Endothelial cell of umbilical vein (primary cell): Measurements from ENCODE around the gene ITSN1. TPM values are rescaled to one million over a fixed set of nuclear protein-coding genes. Genes with fewer than 3 reads are reported as not detected.
"Not testable (repeated sequence)": the region's sequence is repeated elsewhere in the genome, so short reads cannot be mapped to it uniquely, and the experiment has no call there.

Experiments used
- BruUV-seq: library from RNA; stranded (reverse); fragments of 400-500 nt; replicated peaks from 2 replicates; lab custom pipeline; 2021; lab: Mats Ljungman, UMichigan
- CTCF ChIA-PET: fragments of 300-600, 350-600 bp; sonication (Branson Sonifier 250); formaldehyde crosslinking; loops from one replicate; lab custom pipeline; 2021; ENCODE audit warnings: antibody characterized with exemption, inconsistent platforms; lab: Charles Lee
- POLR2A ChIA-PET: fragments of 300-600, 350-600 bp; sonication (Branson Sonifier 250); formaldehyde crosslinking; loops from one replicate; lab custom pipeline; 2021; ENCODE audit warnings: antibody characterized with exemption, inconsistent platforms; lab: Charles Lee
- DNase-seq: peaks from one replicate; pipeline ENCODE4 v3.0.0-alpha.2; 2011; ENCODE audit warnings: low read depth, low spot score
- FAIRE-seq: peaks from 2 replicates; lab custom pipeline; 2011; peaks lifted over from hg19 to GRCh38; lab: Jason Lieb, UNC
- H2AFZ ChIP-seq: 2 replicates; pipeline ENCODE4 v1.6.0; 2012; ENCODE audit warnings: low read depth, low read length, control low read depth, inconsistent platforms
- H3K27ac ChIP-seq: 2 replicates; pipeline ENCODE4 v1.5.1; 2011; ENCODE audit warnings: low read depth, mild to moderate bottlenecking, control low read depth, low read length, moderate library complexity; ENCODE audit not compliant: insufficient read depth
- H3K27me3 ChIP-seq, 2 experiments: 2 replicates each; pipeline versions ENCODE4 v1.6.0 to v1.6.1; 2011; ENCODE audit warnings: low read length in 2 of 2, mixed read lengths in 1 of 2; ENCODE audit not compliant: control insufficient read depth in 2 of 2, insufficient read depth in 2 of 2
- H3K36me3 ChIP-seq, 2 experiments: 2 replicates in 1 of 2; 3 replicates in 1 of 2; pipeline ENCODE4 v1.5.1; 2011; ENCODE audit warnings: low read length in 2 of 2, mild to moderate bottlenecking in 1 of 2, moderate library complexity in 1 of 2; ENCODE audit not compliant: control insufficient read depth in 2 of 2, insufficient read depth in 2 of 2; ENCODE audit errors: extremely low read depth in 1 of 2
- H3K4me1 ChIP-seq: 3 replicates; pipeline ENCODE4 v1.5.1; 2011; ENCODE audit warnings: mild to moderate bottlenecking, low read length; ENCODE audit not compliant: control insufficient read depth, insufficient read depth; ENCODE audit errors: extremely low read depth
- H3K4me2 ChIP-seq: 2 replicates; pipeline ENCODE4 v1.6.1; 2011; ENCODE audit warnings: low read length, control low read depth, mixed read lengths; ENCODE audit not compliant: insufficient read depth
- H3K4me3 ChIP-seq, 3 experiments: fragments of 200-600 bp in 1 of 3; sonication (generic), shearing (Covaris generic) in 1 of 3; replicated peaks in 1 of 3; 2 replicates each; pipeline ENCODE4 v1.5.1; 2011 to 2016; ENCODE audit warnings: control low read depth in 3 of 3, low read length in 3 of 3, mild to moderate bottlenecking in 2 of 3, inconsistent platforms in 1 of 3, low read depth in 1 of 3, moderate library complexity in 1 of 3; ENCODE audit not compliant: insufficient read depth in 1 of 3
- H3K79me2 ChIP-seq: 2 replicates; pipeline ENCODE4 v1.6.0; 2012; ENCODE audit warnings: low read length, inconsistent platforms; ENCODE audit not compliant: control insufficient read depth, insufficient read depth
- H3K9ac ChIP-seq: replicated peaks from 2 replicates; pipeline ENCODE3; 2011; ENCODE audit warnings: low read length, control low read depth; ENCODE audit not compliant: insufficient read depth; ENCODE audit errors: extremely low read depth
- H3K9me1 ChIP-seq: replicated peaks from 3 replicates; pipeline ENCODE4 v1.6.0; 2011; ENCODE audit warnings: mild to moderate bottlenecking, low read length; ENCODE audit not compliant: control insufficient read depth, insufficient read depth; ENCODE audit errors: extremely low read depth
- H3K9me3 ChIP-seq: replicated peaks from 2 replicates; pipeline ENCODE4 v1.5.1; 2012; ENCODE audit warnings: low read length, inconsistent platforms; ENCODE audit not compliant: control insufficient read depth, insufficient read depth
- H4K20me1 ChIP-seq: replicated peaks from 2 replicates; pipeline ENCODE3; 2011; ENCODE audit warnings: mild to moderate bottlenecking, low read length; ENCODE audit not compliant: control insufficient read depth, insufficient read depth; ENCODE audit errors: extremely low read depth
- FOS ChIP-seq: IDR thresholded peaks from 2 replicates; pipeline ENCODE4 v1.6.1; 2011; ENCODE audit warnings: mild to moderate bottlenecking, low read length, moderate library complexity, borderline replicate concordance; ENCODE audit not compliant: insufficient read depth
- JUN ChIP-seq: IDR thresholded peaks from 2 replicates; pipeline ENCODE4 v1.6.1; 2011; ENCODE audit warnings: borderline replicate concordance, low read depth; ENCODE audit not compliant: insufficient read length, insufficient read depth
- MAX ChIP-seq: IDR thresholded peaks from 2 replicates; pipeline ENCODE4 v1.6.1; 2011; ENCODE audit not compliant: insufficient read depth, insufficient read length
- POLR2A ChIP-seq: IDR thresholded peaks from 2 replicates; pipeline ENCODE4 v1.6.1; 2012; ENCODE audit warnings: low read depth, mild to moderate bottlenecking, control low read depth, low read length
- dilution Hi-C: fragments of 300-500 bp; cut with MboI; formaldehyde crosslinking; loops from one replicate; pipeline ENCODE4 v1.15.0; 2019; ENCODE audit warnings: low sequenced_read_pairs; ENCODE audit not compliant: extremely low pct_ligation_motif_present
- intact Hi-C: fragments of 100-400 bp; cut with micrococcal nuclease; formaldehyde crosslinking; loops from one replicate; pipeline ENCODE4 v1.10.0; 2022
- polyA plus RNA-seq, 4 experiments: library from polyadenylated mRNA; depleted of rRNA in 3 of 4; stranded (reverse) in 3 of 4; unstranded in 1 of 4; fragments of >200 nt; gene quantifications; 2 replicates each; pipeline versions ENCODE4 v1.2.1 to v1.2.3, GENCODE V29; 2011 to 2012; ENCODE audit warnings: missing spikeins in 1 of 4
- total RNA-seq: library from RNA; stranded (reverse); gene quantifications from 2 replicates; pipeline ENCODE4 v1.2.3, GENCODE V29; 2021

The ITSN1 gene
- total and polyA plus RNA-seq, 2 donors (not counting 3 experiments of a cell fraction or from before 2014, with no cell fraction given): 72.2 to 86.8 TPM

GRCh38 chr21:33861125-33861524 lies 218.8 kb downstream of the ITSN1 start:
- H3K79me2 ChIP-seq: no peaks in the 10 kb centered on the region
- no peak overlapping the region for H3K9ac ChIP-seq
- H3K9me3 ChIP-seq: no peaks in the 10 kb centered on the region
- H2AFZ ChIP-seq: no peak overlapping the region
- no peaks in the 10 kb centered on the region for H3K4me1 ChIP-seq
- no peak overlapping the region for H3K4me3 ChIP-seq
- TF ChIP-seq JUN (no peak), FOS (no peak), MAX (no peak), POLR2A (no peak)
- BruUV-seq: no TSS peak
- no peak for FAIRE-seq
- H3K36me3 ChIP-seq: no peaks in the 10 kb centered on the region
- dilution Hi-C loops: no loop called here
- no peaks in the 10 kb centered on the region for H3K9me1 ChIP-seq
- intact Hi-C loops: no loop called here
- H4K20me1 ChIP-seq: no peaks in the 10 kb centered on the region
- no peak for DNase-seq
- H3K27ac ChIP-seq: no peak overlapping the region
- no peak overlapping the region for H3K4me2 ChIP-seq
- CTCF ChIA-PET: interaction anchor here (2.0 kb wide), 1 partner anchor 11 kb away, joined by 4 read pairs; no protein-coding TSS in a partner anchor
- POLR2A ChIA-PET: no interaction called here
- H3K27me3 ChIP-seq: peaks cover 0 to 6% of the 10 kb centered on the region in 2 experiments

- H3K4me1 ChIP-seq, H3K27ac ChIP-seq, H3K36me3 ChIP-seq, H3K9me1 ChIP-seq, FAIRE-seq, BruUV-seq, POLR2A ChIA-PET, CTCF ChIA-PET, H2AFZ ChIP-seq, H3K4me2 ChIP-seq, H4K20me1 ChIP-seq, intact Hi-C loops, dilution Hi-C loops, H3K9me3 ChIP-seq, H3K9ac ChIP-seq, DNase-seq, H3K4me3 ChIP-seq, H3K79me2 ChIP-seq, H3K27me3 ChIP-seq: not testable (repeated sequence)
Observed at GRCh38 chr21:33863191-33863590, 220.9 kb downstream of the ITSN1 start.
